Mesendoderm (in vitro differentiated cells): ENCODE results near the gene PRKG2.

Experiments used
- DNase-seq: peaks from one replicate; pipeline ENCODE4 v3.0.0; 2013
- H2AK5ac ChIP-seq: 2 replicates; pipeline ENCODE4 v1.6.1; 2013; ENCODE audit warnings: low read length, inconsistent platforms
- H2BK120ac ChIP-seq: 2 replicates; pipeline ENCODE4 v1.6.1; 2013; ENCODE audit warnings: low read depth, mild to moderate bottlenecking, low read length, moderate library complexity, mixed read lengths
- H2BK15ac ChIP-seq: replicated peaks from 2 replicates; pipeline ENCODE4 v1.6.1; 2013; ENCODE audit warnings: low read depth, mild to moderate bottlenecking, moderate library complexity
- H2BK5ac ChIP-seq: 2 replicates; pipeline ENCODE4 v1.6.1; 2013; ENCODE audit warnings: low read length, inconsistent platforms
- H3K18ac ChIP-seq: 2 replicates; pipeline ENCODE4 v1.6.1; 2013; ENCODE audit warnings: mild to moderate bottlenecking, low read length, mixed read lengths
- H3K23ac ChIP-seq: one replicate; pipeline ENCODE4 v1.6.1; 2013; ENCODE audit warnings: low read length
- H3K27ac ChIP-seq: 2 replicates; pipeline ENCODE4 v1.5.1; 2013; ENCODE audit warnings: low read depth, mild to moderate bottlenecking, inconsistent platforms, low read length, moderate library complexity
- H3K27me3 ChIP-seq: 2 replicates; pipeline ENCODE4 v1.6.1; 2013; ENCODE audit warnings: low read length, control low read depth, mild to moderate bottlenecking, inconsistent platforms; ENCODE audit not compliant: insufficient read depth, poor library complexity
- H3K36me3 ChIP-seq: 2 replicates; pipeline ENCODE4 v1.6.1; 2013; ENCODE audit warnings: low read length, inconsistent platforms; ENCODE audit not compliant: control insufficient read depth, insufficient read depth
- H3K4ac ChIP-seq: one replicate; pipeline ENCODE4 v1.6.1; 2013; ENCODE audit warnings: low read depth, mild to moderate bottlenecking, low read length, moderate library complexity
- H3K4me1 ChIP-seq: 2 replicates; pipeline ENCODE4 v1.6.1; 2013; ENCODE audit warnings: low read depth, low read length, inconsistent platforms; ENCODE audit not compliant: control insufficient read depth
- H3K4me2 ChIP-seq: 2 replicates; pipeline ENCODE4 v1.6.1; 2013; ENCODE audit warnings: low read length
- H3K4me3 ChIP-seq: 2 replicates; pipeline ENCODE4 v1.5.1; 2013; ENCODE audit warnings: mild to moderate bottlenecking, low read length
- H3K56ac ChIP-seq: one replicate; pipeline ENCODE4 v1.6.1; 2013; ENCODE audit warnings: low read length
- H3K79me1 ChIP-seq: 2 replicates; pipeline ENCODE4 v1.6.1; 2013; ENCODE audit warnings: low read length, inconsistent platforms
- H3K79me2 ChIP-seq: 2 replicates; pipeline ENCODE4 v1.6.1; 2013; ENCODE audit warnings: mild to moderate bottlenecking, low read length; ENCODE audit not compliant: control insufficient read depth, insufficient read depth
- H3K9ac ChIP-seq: 2 replicates; pipeline ENCODE4 v1.6.1; 2013; ENCODE audit warnings: low read length, inconsistent platforms
- H4K5ac ChIP-seq: one replicate; pipeline ENCODE4 v1.6.1; 2013; ENCODE audit warnings: low read length
- H4K8ac ChIP-seq: one replicate; pipeline ENCODE4 v1.6.1; 2013; ENCODE audit warnings: low read depth, mild to moderate bottlenecking, control low read depth, low read length, moderate library complexity
- WGBS: extraction: QIAGEN DNeasy Blood & Tissue Kit; methylation state at CpG from one replicate; pipeline ENCODE4 v1.1.7; 2013; ENCODE audit warnings: low lambda C conversion rate, missing lambda C conversion rate; ENCODE audit not compliant: insufficient coverage; ENCODE audit errors: extremely low coverage; 5-methylcytosine and 5-hydroxymethylcytosine counted together

Gene PRKG2

GRCh38 chr4:81062001-81062400 lies 153.0 kb downstream of the PRKG2 start:
- no CpG with 5 or more reads among the region's 1 CpG for WGBS
- no peak overlapping the region for H2BK120ac ChIP-seq

GRCh38 chr4:81061344-81061730 lies 153.7 kb downstream of the PRKG2 start:
- H3K79me2 ChIP-seq: no peaks in the 10 kb centered on the region
- no peak overlapping the region for H4K8ac ChIP-seq
- H3K36me3 ChIP-seq: no peaks in the 10 kb centered on the region
- no peak overlapping the region for H2AK5ac ChIP-seq
- H3K79me1 ChIP-seq: no peaks in the 10 kb centered on the region
- no peak overlapping the region for H3K27ac ChIP-seq
- H3K9ac ChIP-seq: no peak overlapping the region
- no peak for DNase-seq
- H3K4me1 ChIP-seq: no peaks in the 10 kb centered on the region
- H3K23ac ChIP-seq: no peak overlapping the region
- H2BK120ac ChIP-seq: no peak overlapping the region
- no peak overlapping the region for H3K4me3 ChIP-seq
- H3K18ac ChIP-seq: no peak overlapping the region
- no peaks in the 10 kb centered on the region for H3K27me3 ChIP-seq
- H3K56ac ChIP-seq: no peak overlapping the region
- no peak overlapping the region for H3K4me2 ChIP-seq
- H4K5ac ChIP-seq: no peak overlapping the region
- no peak overlapping the region for H2BK15ac ChIP-seq
- no peak overlapping the region for H2BK5ac ChIP-seq
- H3K4ac ChIP-seq: no peak overlapping the region

More at GRCh38 chr4:81062001-81062400, 153.0 kb downstream of the PRKG2 start:
- H3K56ac ChIP-seq: no peak overlapping the region
- no peak overlapping the region for H2BK15ac ChIP-seq
- H3K27ac ChIP-seq: no peak overlapping the region
- H3K79me1 ChIP-seq: no peaks in the 10 kb centered on the region
- H3K79me2 ChIP-seq: no peaks in the 10 kb centered on the region
- H3K4me3 ChIP-seq: no peak overlapping the region
- H3K4ac ChIP-seq: no peak overlapping the region
- H3K27me3 ChIP-seq: no peaks in the 10 kb centered on the region
- no peak overlapping the region for H3K18ac ChIP-seq
- H3K4me1 ChIP-seq: no peaks in the 10 kb centered on the region
- no peak overlapping the region for H3K9ac ChIP-seq
- H3K4me2 ChIP-seq: no peak overlapping the region
- DNase-seq: no peak
- H2BK5ac ChIP-seq: no peak overlapping the region
- no peak overlapping the region for H4K8ac ChIP-seq
- H4K5ac ChIP-seq: no peak overlapping the region
- no peak overlapping the region for H2AK5ac ChIP-seq
- no peak overlapping the region for H3K23ac ChIP-seq
- H3K36me3 ChIP-seq: no peaks in the 10 kb centered on the region

GRCh38 chr4:81060587-81061343 lies 154.3 kb downstream of the PRKG2 start:
- Histone ChIP-seq H3K36me3 (no peaks in the 10 kb centered on the region), H3K27ac (no peak overlapping the region), H3K23ac (no peak overlapping the region), H2BK120ac (no peak overlapping the region), H2BK15ac (no peak overlapping the region), H3K79me1 (no peaks in the 10 kb centered on the region), H3K4me3 (no peak overlapping the region), H3K18ac (no peak overlapping the region), H3K9ac (no peak overlapping the region), H3K4me1 (no peaks in the 10 kb centered on the region), H3K79me2 (no peaks in the 10 kb centered on the region), H2BK5ac (no peak overlapping the region), H3K27me3 (no peaks in the 10 kb centered on the region), H2AK5ac (no peak overlapping the region), H4K8ac (no peak overlapping the region), H4K5ac (no peak overlapping the region), H3K56ac (no peak overlapping the region), H3K4me2 (no peak overlapping the region), H3K4ac (no peak overlapping the region)
- no CpG with 5 or more reads among the region's 6 CpGs for WGBS
- no peak for DNase-seq

GRCh38 chr4:81058621-81059020 lies 156.4 kb downstream of the PRKG2 start:
- H3K4me2 ChIP-seq: no peak overlapping the region
- H3K36me3 ChIP-seq: no peaks in the 10 kb centered on the region
- no peak overlapping the region for H2BK15ac ChIP-seq
- WGBS: no CpG with 5 or more reads among the region's 1 CpG
- no peak overlapping the region for H3K23ac ChIP-seq
- no peak overlapping the region for H3K56ac ChIP-seq
- no peak overlapping the region for H2BK5ac ChIP-seq
- H3K27me3 ChIP-seq: no peaks in the 10 kb centered on the region
- no peaks in the 10 kb centered on the region for H3K79me1 ChIP-seq
- no peak overlapping the region for H2BK120ac ChIP-seq
- no peak overlapping the region for H3K4me3 ChIP-seq
- H2AK5ac ChIP-seq: no peak overlapping the region
- no peak overlapping the region for H4K8ac ChIP-seq
- H3K18ac ChIP-seq: no peak overlapping the region
- H3K9ac ChIP-seq: no peak overlapping the region
- no peak overlapping the region for H3K4ac ChIP-seq
- H3K79me2 ChIP-seq: no peaks in the 10 kb centered on the region
- H4K5ac ChIP-seq: no peak overlapping the region
- H3K27ac ChIP-seq: no peak overlapping the region
- H3K4me1 ChIP-seq: no peaks in the 10 kb centered on the region
- no peak for DNase-seq

GRCh38 chr4:81052119-81053068 lies 162.6 kb downstream of the PRKG2 start:
- no peaks in the 10 kb centered on the region for H3K27me3 ChIP-seq

More at GRCh38 chr4:81052119-81053068, 162.6 kb downstream of the PRKG2 start:
- H3K23ac ChIP-seq: no peak overlapping the region
- no CpG with 5 or more reads among the region's 7 CpGs for WGBS
- H4K5ac ChIP-seq: no peak overlapping the region
- H2BK5ac ChIP-seq: no peak overlapping the region
- no peak overlapping the region for H3K18ac ChIP-seq
- H4K8ac ChIP-seq: no peak overlapping the region
- no peaks in the 10 kb centered on the region for H3K36me3 ChIP-seq
- H3K9ac ChIP-seq: no peak overlapping the region
- no peaks in the 10 kb centered on the region for H3K79me1 ChIP-seq
- no peak overlapping the region for H3K4me3 ChIP-seq
- H3K4me2 ChIP-seq: no peak overlapping the region
- no peaks in the 10 kb centered on the region for H3K4me1 ChIP-seq
- peak; percentile 84 for DNase-seq
- H3K79me2 ChIP-seq: no peaks in the 10 kb centered on the region
- H2AK5ac ChIP-seq: no peak overlapping the region
- H2BK15ac ChIP-seq: no peak overlapping the region
- H3K56ac ChIP-seq: no peak overlapping the region
- H3K4ac ChIP-seq: no peak overlapping the region
- H3K27ac ChIP-seq: no peak overlapping the region
- no peak overlapping the region for H2BK120ac ChIP-seq
